IMR-90 (cell line): ENCODE results near the gene SUDS3. TPM values are rescaled to one million over a fixed set of nuclear protein-coding genes. Genes with fewer than 3 reads are reported as not detected.

Experiments used
- ATAC-seq: fragments of 200-7000 bp; cut with Tn5 transposase; 2 replicates; pipeline ENCODE4 v1.9.1; 2020; ENCODE audit warnings: low read depth, mild to moderate bottlenecking, moderate library complexity
- BruUV-seq: library from RNA; stranded (reverse); fragments of 400-500 nt; replicated peaks from 2 replicates; lab custom pipeline; 2021; lab: Mats Ljungman, UMichigan
- CTCF ChIA-PET: fragments of 300-600 bp; formaldehyde crosslinking; extraction: SDS; loops from one replicate; lab custom pipeline; 2021; ENCODE audit warnings: antibody characterized with exemption; lab: Yijun Ruan, JAX
- POLR2A ChIA-PET: fragments of 300-600 bp; sonication (Branson Sonifier 250); formaldehyde crosslinking; loops from one replicate; lab custom pipeline; 2022; ENCODE audit warnings: antibody characterized with exemption; ENCODE audit not compliant: unreplicated experiment; lab: Charles Lee
- DNase-seq: peaks from one replicate; pipeline ENCODE4 v3.0.0; 2013
- H2AFZ ChIP-seq: replicated peaks from 2 replicates; pipeline ENCODE3; 2013; ENCODE audit warnings: low read length, mild to moderate bottlenecking; ENCODE audit not compliant: poor library complexity
- H2AK5ac ChIP-seq: 2 replicates; pipeline ENCODE4 v1.6.1; 2013; ENCODE audit warnings: low read depth, low read length, inconsistent platforms
- H2AK9ac ChIP-seq: replicated peaks from 2 replicates; pipeline ENCODE3; 2013; ENCODE audit warnings: mild to moderate bottlenecking, low read depth, low read length, moderate library complexity; ENCODE audit not compliant: poor library complexity
- H2BK120ac ChIP-seq: 2 replicates; pipeline ENCODE4 v1.6.1; 2013; ENCODE audit warnings: low read depth, low read length, inconsistent platforms
- H2BK15ac ChIP-seq: 3 replicates; pipeline ENCODE4 v1.6.1; 2013; ENCODE audit warnings: low read depth, low read length, inconsistent platforms
- H2BK20ac ChIP-seq: 2 replicates; pipeline ENCODE4 v1.6.1; 2013; ENCODE audit warnings: low read depth, mild to moderate bottlenecking, inconsistent platforms, low read length, moderate library complexity
- H2BK5ac ChIP-seq: 2 replicates; pipeline ENCODE4 v1.6.1; 2013; ENCODE audit warnings: mild to moderate bottlenecking, low read depth, low read length, inconsistent platforms; ENCODE audit not compliant: poor library complexity, severe bottlenecking
- H3K14ac ChIP-seq: replicated peaks from 2 replicates; pipeline ENCODE4 v1.6.1; 2013; ENCODE audit warnings: low read depth, low read length, inconsistent platforms
- H3K18ac ChIP-seq: 2 replicates; pipeline ENCODE4 v1.6.1; 2013; ENCODE audit warnings: low read depth, low read length, control low read depth
- H3K23ac ChIP-seq: 2 replicates; pipeline ENCODE4 v1.6.1; 2013; ENCODE audit warnings: low read depth, low read length, inconsistent platforms
- H3K27ac ChIP-seq: 2 replicates; pipeline ENCODE4 v1.5.1; 2013; ENCODE audit warnings: mild to moderate bottlenecking, control low read depth, low read length; ENCODE audit not compliant: insufficient read depth
- H3K27me3 ChIP-seq: 2 replicates; pipeline ENCODE4 v1.6.1; 2013; ENCODE audit warnings: low read length; ENCODE audit not compliant: control insufficient read depth, insufficient read depth
- H3K36me3 ChIP-seq: 2 replicates; pipeline ENCODE4 v1.6.1; 2013; ENCODE audit warnings: low read length, mixed read lengths; ENCODE audit not compliant: control insufficient read depth, insufficient read depth
- H3K4ac ChIP-seq: 2 replicates; pipeline ENCODE4 v1.6.1; 2013; ENCODE audit warnings: low read depth, low read length, inconsistent platforms
- H3K4me1 ChIP-seq: 2 replicates; pipeline ENCODE4 v1.6.1; 2013; ENCODE audit warnings: low read length, mixed read lengths; ENCODE audit not compliant: control insufficient read depth, insufficient read depth
- H3K4me2 ChIP-seq: 2 replicates; pipeline ENCODE4 v1.6.1; 2013; ENCODE audit warnings: low read depth, mild to moderate bottlenecking, control low read depth, low read length, moderate library complexity
- H3K4me3 ChIP-seq: 2 replicates; pipeline ENCODE4 v1.5.1; 2013; ENCODE audit warnings: low read depth, mild to moderate bottlenecking, control low read depth, low read length, moderate library complexity; ENCODE audit not compliant: insufficient read depth
- H3K56ac ChIP-seq: 2 replicates; pipeline ENCODE4 v1.6.1; 2013; ENCODE audit warnings: low read length, inconsistent platforms; ENCODE audit not compliant: insufficient read depth; ENCODE audit errors: extremely low read depth
- H3K79me1 ChIP-seq, 2 experiments: 2 replicates each; pipeline ENCODE4 v1.6.1; 2013; ENCODE audit warnings: low read length in 2 of 2, inconsistent platforms in 1 of 2, low read depth in 1 of 2
- H3K9ac ChIP-seq: 2 replicates; pipeline ENCODE4 v1.6.1; 2013; ENCODE audit warnings: low read depth, low read length, control low read depth
- H3K9me1 ChIP-seq: 2 replicates; pipeline ENCODE4 v1.6.1; 2013; ENCODE audit warnings: low read length, inconsistent platforms; ENCODE audit not compliant: insufficient read depth
- H3K9me3 ChIP-seq: 2 replicates; pipeline ENCODE4 v1.6.1; 2013; ENCODE audit warnings: low read length; ENCODE audit not compliant: control insufficient read depth, insufficient read depth
- H4K20me1 ChIP-seq: 2 replicates; pipeline ENCODE4 v1.6.1; 2013; ENCODE audit warnings: low read length, inconsistent platforms; ENCODE audit not compliant: insufficient read depth
- H4K5ac ChIP-seq: 2 replicates; pipeline ENCODE4 v1.6.1; 2013; ENCODE audit warnings: mild to moderate bottlenecking, low read depth, low read length, control low read depth
- H4K8ac ChIP-seq, 2 experiments: 2 replicates each; pipeline ENCODE4 v1.6.1; 2013; ENCODE audit warnings: low read depth in 2 of 2, low read length in 2 of 2, control low read depth in 1 of 2, inconsistent platforms in 1 of 2
- H4K91ac ChIP-seq: 2 replicates; pipeline ENCODE4 v1.6.1; 2013; ENCODE audit warnings: low read depth, low read length, inconsistent platforms; ENCODE audit not compliant: insufficient read depth
- NFE2L2 ChIP-seq: fragments of 150-350 bp; IDR thresholded peaks from 2 replicates; pipeline ENCODE4 v1.6.1; 2016; ENCODE audit warnings: low read depth, mild to moderate bottlenecking, low read length
- POLR2A ChIP-seq: IDR thresholded peaks from 2 replicates; pipeline ENCODE4 v1.6.1; 2012; ENCODE audit warnings: mild to moderate bottlenecking, low read depth, low read length
- RAD21 ChIP-seq: IDR thresholded peaks from 2 replicates; pipeline ENCODE4 v1.6.1; 2012; ENCODE audit warnings: low read length, improper control_type of control experiment
- RCOR1 ChIP-seq: IDR thresholded peaks from 2 replicates; pipeline ENCODE4 v1.6.1; 2012; ENCODE audit warnings: mild to moderate bottlenecking, low read length, improper control_type of control experiment; ENCODE audit not compliant: insufficient replicate concordance
- SMC3 ChIP-seq: fragments of 150-350 bp; IDR thresholded peaks from 2 replicates; pipeline ENCODE4 v1.6.1; 2016; ENCODE audit warnings: low read depth, mild to moderate bottlenecking, antibody characterized with exemption, low read length, moderate library complexity
- WGBS, 2 experiments: methylation state at CpG; one replicate each; pipeline versions ENCODE4 v1.1.5 to v1.1.7; 2013; ENCODE audit warnings: missing lambda C conversion rate in 2 of 2; ENCODE audit not compliant: insufficient read length in 1 of 2; ENCODE audit errors: extremely low coverage in 2 of 2; 5-methylcytosine and 5-hydroxymethylcytosine counted together
- dilution Hi-C: fragments of 300-500 bp; cut with HindIII; formaldehyde crosslinking; loops from one replicate; pipeline ENCODE4 v1.14.3; 2018; ENCODE audit warnings: low sequenced_read_pairs; ENCODE audit not compliant: unreplicated experiment
- in situ Hi-C: fragments of 300-500 bp; cut with MboI; formaldehyde crosslinking; loops from 3 replicates; pipeline ENCODE4 v1.14.3; 2019; ENCODE audit warnings: low sequenced_read_pairs, inconsistent platforms, mixed read lengths
- intact Hi-C: fragments of 100-400 bp; cut with micrococcal nuclease; formaldehyde crosslinking; loops from 2 replicates; pipeline ENCODE4 v1.10.0; 2022
- polyA plus RNA-seq, 3 experiments: library from polyadenylated mRNA; depleted of rRNA; stranded (reverse); fragments of >200 nt; gene quantifications; 2 replicates each; pipeline ENCODE4 v1.2.3, GENCODE V29; 2012; ENCODE audit warnings: low replicate concordance in 1 of 3
- total RNA-seq: library from RNA; depleted of rRNA; stranded (reverse); fragments of >200 nt; gene quantifications from 2 replicates; pipeline ENCODE4 v1.2.3, GENCODE V29; 2012
- TF ChIP-seq, protein P1 (sequence below): conservative IDR thresholded peaks from 2 replicates; pipeline ENCODE4 v1.5.1; 2012; ENCODE audit warnings: mild to moderate bottlenecking, low read depth, low read length, improper control_type of control experiment

Gene SUDS3
- total and polyA plus RNA-seq, 2 of the 4 experiments (the other 2 are of a cell fraction): 13.4 to 13.8 TPM

DNA sequence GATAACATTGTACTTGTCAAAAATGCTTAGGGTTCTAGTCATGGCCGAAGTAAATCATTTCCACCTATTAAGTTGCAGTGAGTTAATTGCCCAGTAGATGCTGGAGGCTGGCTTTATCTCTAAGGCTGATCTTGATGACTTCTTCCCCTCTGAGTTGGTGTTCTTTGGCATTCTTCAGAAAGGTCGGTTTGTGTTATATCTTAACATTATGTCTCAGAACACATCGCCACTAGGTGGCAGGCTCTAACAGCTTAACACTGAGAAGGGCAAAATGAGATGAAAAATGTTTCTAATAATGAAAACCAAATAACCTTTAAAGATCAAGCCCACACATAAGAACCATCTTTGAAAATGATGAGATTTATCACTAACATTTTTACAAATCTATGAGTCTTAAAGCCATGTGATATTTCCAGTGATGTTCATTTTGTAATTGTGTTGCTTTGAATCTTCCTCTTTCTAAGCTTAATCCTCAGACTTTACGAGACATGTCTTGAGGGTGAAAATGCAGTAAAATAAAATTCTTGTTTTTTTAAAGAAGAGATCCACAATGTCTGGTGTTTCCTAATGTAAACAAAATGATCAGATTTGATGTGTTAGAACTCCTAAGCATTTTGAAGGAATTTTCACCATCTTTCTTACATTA lies 28.6 kb downstream of the SUDS3 start:
- dilution Hi-C loops: no loop called here
- H3K79me1 ChIP-seq: 0 out of 4 replicates have a peak, but pooled peaks cover 0 to 2% of the 10 kb centered on the region in 2 experiments

More for the DNA sequence above, 28.6 kb downstream of the SUDS3 start:
- H3K18ac ChIP-seq: no peak overlapping the region
- H3K14ac ChIP-seq: no peak overlapping the region
- H2BK15ac ChIP-seq: no peak overlapping the region
- H3K4ac ChIP-seq: no peak overlapping the region
- peaks cover 27% of the 10 kb centered on the region for H3K36me3 ChIP-seq
- no peak overlapping the region for H2BK20ac ChIP-seq
- ATAC-seq (peak; percentile 68), DNase-seq (peak; percentile 68)
- no peak overlapping the region for H3K4me3 ChIP-seq
- H2BK120ac ChIP-seq: no peak overlapping the region
- no peak overlapping the region for H3K9ac ChIP-seq
- CTCF ChIA-PET: interaction anchor here (0.6 to 2.4 kb wide), 4 partner anchors 12 to 326 kb away, joined by 3 to 8 read pairs (median 4); no protein-coding TSS in a partner anchor
- H3K4me2 ChIP-seq: no peak overlapping the region
- H2AK5ac ChIP-seq: no peak overlapping the region
- no peak overlapping the region for H2AK9ac ChIP-seq
- H4K20me1 ChIP-seq: no peaks in the 10 kb centered on the region
- no peaks in the 10 kb centered on the region for H3K9me1 ChIP-seq
- no peak overlapping the region for H4K8ac ChIP-seq
- WGBS, 2 experiments: no CpG with 5 or more reads among the region's 4 CpGs
- no peak overlapping the region for H3K27ac ChIP-seq
- no peak overlapping the region for H3K23ac ChIP-seq
- H4K91ac ChIP-seq: no peak overlapping the region
- no peak overlapping the region for H2BK5ac ChIP-seq
- in situ Hi-C loops: loop anchor here (10.0 to 25.0 kb wide), 4 partner anchors 782 to 1260 kb away; partner anchors contain the start of genes HSPB8 and PRKAB1
- peaks cover 1% of the 10 kb centered on the region; the same call in 1 of the 2 replicates for H3K4me1 ChIP-seq
- intact Hi-C loops: loop anchor here (1.0 to 10.0 kb wide), 7 partner anchors 570 to 1262 kb away; partner anchors contain the start of gene HSPB8
- no TSS peak for BruUV-seq
- H3K27me3 ChIP-seq: no peaks in the 10 kb centered on the region
- TF ChIP-seq NFE2L2 (no peak), RCOR1 (no peak), POLR2A (0 out of 2 replicates have a peak, but pooled peaks have one; percentile 27), RAD21 (peak; percentile 85), SMC3 (peak; percentile 73)
- TF ChIP-seq, protein P1, sequence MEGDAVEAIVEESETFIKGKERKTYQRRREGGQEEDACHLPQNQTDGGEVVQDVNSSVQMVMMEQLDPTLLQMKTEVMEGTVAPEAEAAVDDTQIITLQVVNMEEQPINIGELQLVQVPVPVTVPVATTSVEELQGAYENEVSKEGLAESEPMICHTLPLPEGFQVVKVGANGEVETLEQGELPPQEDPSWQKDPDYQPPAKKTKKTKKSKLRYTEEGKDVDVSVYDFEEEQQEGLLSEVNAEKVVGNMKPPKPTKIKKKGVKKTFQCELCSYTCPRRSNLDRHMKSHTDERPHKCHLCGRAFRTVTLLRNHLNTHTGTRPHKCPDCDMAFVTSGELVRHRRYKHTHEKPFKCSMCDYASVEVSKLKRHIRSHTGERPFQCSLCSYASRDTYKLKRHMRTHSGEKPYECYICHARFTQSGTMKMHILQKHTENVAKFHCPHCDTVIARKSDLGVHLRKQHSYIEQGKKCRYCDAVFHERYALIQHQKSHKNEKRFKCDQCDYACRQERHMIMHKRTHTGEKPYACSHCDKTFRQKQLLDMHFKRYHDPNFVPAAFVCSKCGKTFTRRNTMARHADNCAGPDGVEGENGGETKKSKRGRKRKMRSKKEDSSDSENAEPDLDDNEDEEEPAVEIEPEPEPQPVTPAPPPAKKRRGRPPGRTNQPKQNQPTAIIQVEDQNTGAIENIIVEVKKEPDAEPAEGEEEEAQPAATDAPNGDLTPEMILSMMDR: peak; percentile 75
- no peak overlapping the region for H3K56ac ChIP-seq
- H4K5ac ChIP-seq: no peak overlapping the region
- no peak overlapping the region for H2AFZ ChIP-seq
- H3K9me3 ChIP-seq: no peaks in the 10 kb centered on the region
- POLR2A ChIA-PET: no interaction called here
